ENCODE results near the gene IGFBPL1.

IGFBPL1 gene

GRCh38 chr9:38423973-38424843 lies at the start of gene IGFBPL1:
IGFBPL1 (minus strand) TSS chr9:38424454; CDS start chr9:38424424, 30 bp downstream.
- TF ChIP-seq CTCF (conservative IDR thresholded peaks at IDR 0.05), result no peak

DNA sequence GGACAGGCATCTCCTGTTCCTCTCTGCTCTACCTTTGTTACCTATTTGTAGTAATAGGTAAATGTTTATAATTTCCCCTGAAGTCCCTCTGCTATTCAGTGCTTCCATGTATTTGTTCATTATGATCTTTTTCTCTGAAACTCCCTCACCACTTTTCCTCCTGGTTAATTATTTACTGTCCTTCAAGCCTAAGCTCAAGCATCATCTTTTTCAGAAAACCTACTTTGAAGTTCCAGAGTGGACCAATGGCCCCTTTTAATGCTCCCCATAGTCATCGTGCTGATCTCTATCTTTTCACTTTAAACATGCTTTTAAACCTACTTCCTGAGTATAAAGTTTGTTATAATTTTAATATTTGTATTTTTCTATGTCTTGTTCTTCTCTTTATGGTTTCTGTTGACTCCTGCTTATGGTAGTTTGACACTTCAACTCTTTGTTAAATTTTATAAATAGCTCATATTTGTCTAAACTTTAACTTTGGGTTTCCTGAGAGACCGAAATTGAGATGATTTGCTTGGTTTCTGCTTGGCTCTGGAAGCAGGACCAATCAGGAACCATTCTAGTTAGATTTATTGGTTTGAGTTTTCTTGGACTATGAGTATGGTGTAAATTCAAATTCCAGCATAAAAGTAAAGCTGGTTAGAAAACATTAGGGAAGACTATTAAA lies 48.5 kb upstream of the IGFBPL1 start:
- peak overlapping the region; percentile 76 for H3K27ac ChIP-seq

More at GRCh38 chr9:38423973-38424843, at the start of gene IGFBPL1:
- peak within 1 kb of the TSS; percentile 75 for H3K27ac ChIP-seq

DNA sequence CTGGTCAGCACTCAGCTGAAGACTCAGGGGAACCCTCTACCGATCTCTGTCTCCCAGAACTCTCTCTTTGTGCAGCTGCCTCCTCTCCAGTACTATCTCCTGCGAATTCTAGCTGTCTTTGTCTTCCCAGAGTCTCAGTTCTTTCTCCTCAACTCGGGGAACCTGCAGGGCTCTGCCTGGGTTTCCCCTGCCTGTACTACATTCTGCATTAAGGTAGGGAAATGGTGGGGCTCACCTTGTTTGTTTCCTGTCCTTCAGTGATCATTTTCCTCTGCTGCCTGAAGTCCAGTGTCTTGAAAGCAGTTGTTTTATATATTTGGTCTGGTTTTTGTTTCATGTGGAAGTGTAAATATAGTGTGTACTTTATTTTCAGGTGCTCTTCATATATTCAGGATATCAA lies 43.1 kb upstream of the IGFBPL1 start:
- H3K27ac ChIP-seq, result no peak overlapping the region
- no peak for TF ChIP-seq CTCF (conservative IDR thresholded peaks at IDR 0.05)

- no peak for TF ChIP-seq CTCF (conservative IDR thresholded peaks at IDR 0.05)
- H3K27ac ChIP-seq, result no peak overlapping the region
These were observed 29.6 kb upstream of the IGFBPL1 start for GRCh38 chr9:38453835-38454234.

DNA sequence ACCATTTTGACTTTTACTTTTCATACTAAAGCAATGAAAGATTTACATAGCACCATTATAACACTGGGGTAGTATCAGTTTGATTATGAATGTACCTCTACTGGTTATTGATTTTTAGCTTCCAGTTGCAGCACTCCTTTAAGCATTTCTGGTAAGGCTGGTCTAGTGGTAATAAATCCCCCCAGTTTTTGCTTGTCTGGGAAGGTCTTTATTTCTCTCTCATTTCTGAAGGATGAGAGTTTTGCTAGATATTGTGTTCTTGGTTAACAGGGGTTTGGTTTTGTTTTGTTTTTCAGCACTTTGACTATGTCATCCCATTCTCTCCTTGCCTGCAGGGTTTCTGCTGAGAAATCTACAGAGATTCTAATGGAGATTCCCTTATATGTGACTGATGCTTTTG lies 26.9 kb upstream of the IGFBPL1 start:
- no peak overlapping the region for H3K27ac ChIP-seq
- TF ChIP-seq CTCF (conservative IDR thresholded peaks at IDR 0.05), result no peak

GRCh38 chr9:38447703-38448102 lies 23.4 kb upstream of the IGFBPL1 start:
- no peak overlapping the region for H3K27ac ChIP-seq
- no peak for TF ChIP-seq CTCF (conservative IDR thresholded peaks at IDR 0.05)

- H3K27ac ChIP-seq, result no peak overlapping the region
- no peak for TF ChIP-seq CTCF (conservative IDR thresholded peaks at IDR 0.05)
These were observed 21.1 kb upstream of the IGFBPL1 start for GRCh38 chr9:38445154-38446043.
